ENCODE data around the gene LIPC. TPM values are rescaled to one million over a fixed set of nuclear protein-coding genes. Genes with fewer than 3 reads are reported as not detected.

The LIPC gene
- polyA plus RNA-seq, 2 donors = 0.04 to 0.05 TPM

DNA sequence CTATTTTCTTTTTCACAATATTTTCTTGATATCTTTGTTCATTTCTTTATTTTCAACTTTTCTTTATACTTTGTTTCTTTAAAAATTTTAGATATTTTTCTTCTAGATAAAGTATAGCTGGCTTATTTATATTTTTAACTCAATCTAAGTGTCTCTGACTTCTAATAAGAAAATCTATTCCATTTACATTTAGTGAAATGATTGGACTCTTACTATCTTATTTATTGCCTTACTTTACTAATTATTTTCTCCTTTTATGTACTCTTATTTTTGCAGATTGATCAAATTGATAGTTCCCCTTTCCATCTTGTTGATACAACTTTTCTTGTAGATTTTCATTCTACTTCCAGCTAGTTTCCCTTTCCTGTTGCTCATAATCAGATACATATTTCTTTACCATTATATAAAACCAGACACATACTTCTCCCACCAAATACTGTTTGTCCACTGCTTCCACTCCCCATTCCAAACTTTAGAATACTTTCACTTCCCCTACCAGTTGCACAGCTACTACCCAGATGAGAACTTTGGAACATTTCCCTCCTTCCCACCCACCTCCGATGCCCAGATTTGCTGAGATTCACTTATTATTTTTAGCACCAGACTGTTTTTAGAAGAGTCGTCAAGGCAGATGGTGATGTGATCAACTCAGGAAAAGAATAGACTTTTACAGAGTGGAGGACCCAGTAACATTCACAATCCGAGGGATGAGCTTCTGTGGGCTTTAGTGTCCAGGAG is 151.5 kb downstream of the LIPC start:
- Histone ChIP-seq H3K9me3 (ENCODE audit: control insufficient read depth in 2 of 2, insufficient read depth in 1 of 2, low read depth in 1 of 2, low read length in 1 of 2) (no peaks in the 10 kb centered on the region), H3K27ac (ENCODE audit: low read depth in 2 of 2, low read length in 1 of 2) (no peak overlapping the region), H3K4me1 (ENCODE audit: control insufficient read depth in 2 of 2, insufficient read depth in 2 of 2, low read length in 1 of 2) (no peaks in the 10 kb centered on the region), H3K27me3 (ENCODE audit: control insufficient read depth in 1 of 2, insufficient read depth in 2 of 2, low read length in 2 of 2) (no peaks in the 10 kb centered on the region), H3K36me3 (ENCODE audit: control insufficient read depth in 2 of 2, insufficient read depth in 2 of 2, low read length in 1 of 2) (no peaks in the 10 kb centered on the region), H3K4me3 (ENCODE audit: low read depth in 1 of 2, low read length in 2 of 2) (no peak overlapping the region)
- 82 to 85% methylated on average over 3 of the region's 3 CpGs for WGBS, 2 donors

DNA sequence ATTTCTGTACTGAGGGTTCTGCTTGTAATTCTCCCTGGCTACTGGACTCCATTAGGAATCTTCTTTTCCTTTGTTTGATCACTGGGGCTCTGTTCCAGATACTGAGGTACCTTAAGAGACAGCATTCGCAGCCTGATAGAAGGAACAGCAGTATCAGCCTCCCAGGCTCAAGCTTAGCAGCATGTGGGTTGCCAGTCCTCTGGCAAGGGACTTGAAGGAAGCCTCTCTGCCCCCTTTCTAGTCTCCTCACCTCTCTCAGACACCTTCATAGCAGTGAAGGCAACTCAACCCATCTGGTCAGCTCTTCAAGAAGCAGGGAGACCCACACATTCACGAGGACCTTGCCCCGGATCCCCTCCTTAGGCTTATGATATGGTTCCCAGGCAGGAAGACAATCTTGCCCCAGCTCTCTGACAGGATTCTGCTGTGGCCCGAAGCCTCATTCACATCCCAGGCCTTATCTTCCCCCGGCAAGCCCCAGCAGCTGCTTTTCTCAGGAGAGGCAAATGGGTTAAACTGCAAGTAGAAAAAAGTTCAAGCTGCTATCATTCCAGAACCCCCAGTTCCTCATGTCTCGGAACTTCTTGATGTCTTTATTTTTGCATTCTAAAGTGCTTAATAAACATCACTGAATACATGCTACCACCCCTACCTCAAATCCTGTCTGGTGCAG is 153.1 kb downstream of the LIPC start:
- H3K9me3 ChIP-seq (ENCODE audit: control insufficient read depth in 2 of 2, insufficient read depth in 1 of 2, low read depth in 1 of 2, low read length in 1 of 2) = no peaks in the 10 kb centered on the region
- 67 to 75% methylated on average over 6 of the region's 6 CpGs for WGBS, 2 donors
- no peaks in the 10 kb centered on the region for H3K4me1 ChIP-seq (ENCODE audit: control insufficient read depth in 2 of 2, insufficient read depth in 2 of 2, low read length in 1 of 2)
- H3K4me3 ChIP-seq (ENCODE audit: low read depth in 1 of 2, low read length in 2 of 2) = no peak overlapping the region
- no peaks in the 10 kb centered on the region for H3K36me3 ChIP-seq (ENCODE audit: control insufficient read depth in 2 of 2, insufficient read depth in 2 of 2, low read length in 1 of 2)
- no peaks in the 10 kb centered on the region for H3K27me3 ChIP-seq (ENCODE audit: control insufficient read depth in 1 of 2, insufficient read depth in 2 of 2, low read length in 2 of 2)
- H3K27ac ChIP-seq (ENCODE audit: low read depth in 2 of 2, low read length in 1 of 2) = no peak overlapping the region

DNA sequence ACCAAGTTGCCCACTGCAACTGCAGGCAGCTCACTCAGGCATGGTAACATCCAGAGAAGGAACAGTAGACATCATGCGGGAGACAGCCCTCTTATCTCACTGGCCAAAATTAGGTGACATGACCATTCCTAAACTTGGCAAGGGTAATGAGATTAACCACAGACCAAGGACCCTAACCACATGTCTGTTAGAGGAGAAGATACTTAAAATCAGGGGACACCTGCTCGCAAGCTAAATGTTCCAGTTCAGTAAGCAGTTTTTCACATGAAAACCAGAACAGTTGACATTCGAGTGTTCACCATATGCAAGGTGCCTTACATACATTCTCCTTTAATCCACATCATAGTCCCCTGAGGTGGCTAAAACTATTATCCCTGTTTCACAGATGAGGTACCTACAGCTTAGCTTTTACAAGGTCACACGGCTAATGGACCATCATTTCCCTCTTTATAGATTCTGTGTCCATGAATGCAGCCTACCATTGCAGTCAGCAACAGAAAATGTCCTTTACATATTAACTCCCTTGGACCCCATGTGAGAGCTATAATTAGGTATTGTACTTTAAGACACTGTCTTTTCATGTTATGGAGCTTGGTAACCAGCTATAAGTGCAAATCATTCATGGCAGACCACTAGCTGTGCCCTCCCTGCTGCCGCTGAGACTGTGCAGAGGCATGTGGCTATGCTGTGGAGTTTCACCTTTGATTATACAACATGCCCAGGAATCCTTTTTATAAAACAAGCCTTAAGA is 154.1 kb downstream of the LIPC start:
- Histone ChIP-seq H3K27me3 (ENCODE audit: control insufficient read depth in 1 of 2, insufficient read depth in 2 of 2, low read length in 2 of 2) (no peaks in the 10 kb centered on the region), H3K4me3 (ENCODE audit: low read depth in 1 of 2, low read length in 2 of 2) (no peak overlapping the region), H3K9me3 (ENCODE audit: control insufficient read depth in 2 of 2, insufficient read depth in 1 of 2, low read depth in 1 of 2, low read length in 1 of 2) (no peaks in the 10 kb centered on the region), H3K4me1 (ENCODE audit: control insufficient read depth in 2 of 2, insufficient read depth in 2 of 2, low read length in 1 of 2) (no peaks in the 10 kb centered on the region), H3K36me3 (ENCODE audit: control insufficient read depth in 2 of 2, insufficient read depth in 2 of 2, low read length in 1 of 2) (no peaks in the 10 kb centered on the region), H3K27ac (ENCODE audit: low read depth in 2 of 2, low read length in 1 of 2) (no peak overlapping the region)
- WGBS, 2 donors = 88 to 90% methylated on average over 5 of the region's 5 CpGs

DNA sequence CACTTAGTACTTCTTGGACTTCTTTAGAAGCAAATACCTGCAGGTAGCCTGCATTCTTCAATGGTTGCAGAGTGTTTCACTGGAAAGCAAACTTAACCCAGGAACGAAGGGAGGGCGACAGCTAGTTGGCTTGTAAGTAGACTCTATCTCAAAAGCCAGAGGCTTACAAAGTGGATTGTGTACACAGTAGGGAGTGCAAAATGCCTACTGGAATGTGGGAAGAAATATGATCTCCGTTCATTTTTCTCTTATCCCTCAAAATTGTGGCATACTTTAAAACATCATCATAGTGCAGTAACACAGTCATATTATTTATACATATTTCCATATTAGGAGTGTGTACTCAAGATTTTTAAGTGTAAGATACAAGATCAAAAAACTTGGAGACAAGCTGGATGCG is 155.7 kb downstream of the LIPC start:
- Histone ChIP-seq H3K4me3 (ENCODE audit: low read depth in 1 of 2, low read length in 2 of 2) (no peak overlapping the region), H3K27ac (ENCODE audit: low read depth in 2 of 2, low read length in 1 of 2) (no peak overlapping the region), H3K4me1 (ENCODE audit: control insufficient read depth in 2 of 2, insufficient read depth in 2 of 2, low read length in 1 of 2) (no peaks in the 10 kb centered on the region), H3K36me3 (ENCODE audit: control insufficient read depth in 2 of 2, insufficient read depth in 2 of 2, low read length in 1 of 2) (no peaks in the 10 kb centered on the region), H3K9me3 (ENCODE audit: control insufficient read depth in 2 of 2, insufficient read depth in 1 of 2, low read depth in 1 of 2, low read length in 1 of 2) (no peaks in the 10 kb centered on the region), H3K27me3 (ENCODE audit: control insufficient read depth in 1 of 2, insufficient read depth in 2 of 2, low read length in 2 of 2) (no peaks in the 10 kb centered on the region)
- WGBS, 2 donors = 84 to 88% methylated on average over 4 of the region's 4 CpGs

DNA sequence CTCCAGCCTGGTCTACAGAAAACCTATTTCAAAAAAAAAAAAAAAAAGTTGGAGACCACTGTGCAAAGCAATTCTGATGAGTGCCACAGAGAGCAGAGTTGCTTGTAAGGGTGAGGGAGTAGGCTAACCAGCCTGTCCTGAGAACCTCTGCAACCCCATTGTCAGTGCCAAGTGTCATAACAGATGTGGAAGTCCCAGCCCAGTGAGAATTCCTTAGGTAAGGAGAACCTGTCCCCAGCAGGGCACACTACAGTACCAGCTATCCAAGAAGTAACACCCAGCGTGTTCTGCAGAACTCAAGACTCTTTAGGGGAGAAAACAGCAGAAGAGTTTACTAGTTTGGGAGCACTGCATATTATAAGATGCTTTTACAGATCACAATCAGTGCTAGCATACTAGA is 156.3 kb downstream of the LIPC start:
- Histone ChIP-seq H3K27ac (ENCODE audit: low read depth in 2 of 2, low read length in 1 of 2) (no peak overlapping the region), H3K9me3 (ENCODE audit: control insufficient read depth in 2 of 2, insufficient read depth in 1 of 2, low read depth in 1 of 2, low read length in 1 of 2) (no peaks in the 10 kb centered on the region), H3K4me1 (ENCODE audit: control insufficient read depth in 2 of 2, insufficient read depth in 2 of 2, low read length in 1 of 2) (no peaks in the 10 kb centered on the region), H3K27me3 (ENCODE audit: control insufficient read depth in 1 of 2, insufficient read depth in 2 of 2, low read length in 2 of 2) (no peaks in the 10 kb centered on the region), H3K4me3 (ENCODE audit: low read depth in 1 of 2, low read length in 2 of 2) (no peak overlapping the region), H3K36me3 (ENCODE audit: control insufficient read depth in 2 of 2, insufficient read depth in 2 of 2, low read length in 1 of 2) (no peaks in the 10 kb centered on the region)
- WGBS, 2 donors = 91% methylated on average over 1 of the region's 1 CpG

DNA sequence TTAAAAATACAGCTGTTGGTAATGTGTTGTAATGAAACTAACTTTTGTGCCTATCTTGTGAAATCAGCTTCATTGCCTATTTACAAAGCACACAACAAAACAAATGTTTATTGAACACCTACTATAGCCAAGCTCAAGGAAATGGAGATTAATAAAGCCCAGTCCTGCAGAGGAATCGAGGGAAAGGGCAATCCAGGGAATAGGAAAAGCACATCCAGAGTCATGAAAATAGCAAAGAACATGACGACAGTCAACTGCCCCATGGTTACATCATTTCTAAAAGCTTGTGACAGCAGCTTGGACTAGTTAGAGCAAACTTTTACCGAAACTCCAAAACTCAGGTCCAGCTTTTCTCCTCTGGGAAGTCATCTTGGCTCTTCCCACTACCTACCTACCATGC is 157.3 kb downstream of the LIPC start:
- Histone ChIP-seq H3K4me1 (ENCODE audit: control insufficient read depth in 2 of 2, insufficient read depth in 2 of 2, low read length in 1 of 2) (no peaks in the 10 kb centered on the region), H3K27ac (ENCODE audit: low read depth in 2 of 2, low read length in 1 of 2) (no peak overlapping the region), H3K36me3 (ENCODE audit: control insufficient read depth in 2 of 2, insufficient read depth in 2 of 2, low read length in 1 of 2) (no peaks in the 10 kb centered on the region), H3K9me3 (ENCODE audit: control insufficient read depth in 2 of 2, insufficient read depth in 1 of 2, low read depth in 1 of 2, low read length in 1 of 2) (no peaks in the 10 kb centered on the region), H3K27me3 (ENCODE audit: control insufficient read depth in 1 of 2, insufficient read depth in 2 of 2, low read length in 2 of 2) (no peaks in the 10 kb centered on the region), H3K4me3 (ENCODE audit: low read depth in 1 of 2, low read length in 2 of 2) (no peak overlapping the region)
- WGBS, 2 donors = 88 to 92% methylated on average over 3 of the region's 3 CpGs

DNA sequence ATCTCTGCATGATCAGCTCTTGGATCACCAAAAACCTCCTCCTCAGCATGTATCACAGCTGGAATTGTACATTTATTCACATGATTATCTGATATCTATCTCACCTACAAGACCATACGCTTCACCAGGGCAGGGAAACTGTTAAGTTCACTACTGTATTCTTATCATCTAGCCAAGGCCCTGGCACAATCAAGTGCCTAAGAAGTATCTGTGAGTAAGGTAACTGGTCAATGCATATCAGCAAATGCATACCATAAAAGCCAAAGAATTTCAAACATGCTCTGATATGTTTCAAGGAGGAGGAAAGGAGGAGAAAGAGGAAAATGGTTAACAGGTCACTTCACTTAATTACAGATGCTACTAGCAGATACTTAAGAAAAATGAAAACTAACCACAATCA is 158.4 kb downstream of the LIPC start:
- 77 to 96% methylated on average over 1 of the region's 1 CpG for WGBS, 2 donors
- no peaks in the 10 kb centered on the region for H3K27me3 ChIP-seq (ENCODE audit: control insufficient read depth in 1 of 2, insufficient read depth in 2 of 2, low read length in 2 of 2)

DNA sequence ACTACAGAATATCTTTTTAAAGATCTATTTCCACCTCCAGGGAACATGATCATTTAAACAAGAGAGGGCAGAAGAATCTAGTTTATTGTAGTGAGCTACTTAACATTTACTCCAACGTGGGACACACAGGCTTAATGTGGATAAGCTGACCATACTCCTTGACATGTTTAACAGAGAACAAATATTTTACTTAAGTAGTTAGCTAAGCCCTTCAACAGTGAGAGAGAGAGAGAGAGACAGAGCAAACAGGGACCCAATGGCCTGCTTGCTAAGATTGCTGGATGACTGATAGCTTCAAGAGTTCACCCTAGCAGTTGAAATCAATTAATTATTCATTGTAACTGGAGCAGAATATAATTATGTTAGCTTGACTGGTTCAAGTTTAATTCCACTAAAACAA is 159.1 kb downstream of the LIPC start:
- 41 to 50% methylated on average over 1 of the region's 1 CpG for WGBS, 2 donors
- Histone ChIP-seq H3K27me3 (ENCODE audit: control insufficient read depth in 1 of 2, insufficient read depth in 2 of 2, low read length in 2 of 2) (no peaks in the 10 kb centered on the region), H3K4me3 (ENCODE audit: low read depth in 1 of 2, low read length in 2 of 2) (no peak overlapping the region)

More for the DNA sequence above, 158.4 kb downstream of the LIPC start:
- Histone ChIP-seq H3K27ac (ENCODE audit: low read depth in 2 of 2, low read length in 1 of 2) (no peak overlapping the region), H3K36me3 (ENCODE audit: control insufficient read depth in 2 of 2, insufficient read depth in 2 of 2, low read length in 1 of 2) (no peaks in the 10 kb centered on the region), H3K9me3 (ENCODE audit: control insufficient read depth in 2 of 2, insufficient read depth in 1 of 2, low read depth in 1 of 2, low read length in 1 of 2) (no peaks in the 10 kb centered on the region), H3K4me1 (ENCODE audit: control insufficient read depth in 2 of 2, insufficient read depth in 2 of 2, low read length in 1 of 2) (no peaks in the 10 kb centered on the region), H3K4me3 (ENCODE audit: low read depth in 1 of 2, low read length in 2 of 2) (no peak overlapping the region)

DNA sequence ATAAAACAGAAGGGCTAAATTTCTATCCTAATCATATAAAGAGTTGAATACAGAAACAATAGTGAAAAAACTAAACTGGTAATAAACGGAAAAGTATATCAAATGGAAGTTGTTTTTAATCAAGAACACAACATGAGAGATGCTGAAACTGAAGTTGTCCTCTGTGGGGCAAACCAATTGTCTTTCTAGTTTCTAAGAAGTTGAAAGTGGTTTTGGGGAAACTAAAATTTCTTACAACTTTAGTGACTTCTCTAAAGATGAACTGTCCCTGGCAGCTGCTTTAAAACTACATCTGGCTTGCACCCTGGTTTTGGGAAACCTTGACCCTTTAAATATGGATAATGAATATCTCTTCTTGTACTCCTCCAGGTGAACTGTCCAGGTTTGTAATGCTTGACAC is 162.1 kb downstream of the LIPC start:
- Histone ChIP-seq H3K27me3 (ENCODE audit: control insufficient read depth in 1 of 2, insufficient read depth in 2 of 2, low read length in 2 of 2) (no peaks in the 10 kb centered on the region), H3K27ac (ENCODE audit: low read depth in 2 of 2, low read length in 1 of 2) (no peak overlapping the region), H3K36me3 (ENCODE audit: control insufficient read depth in 2 of 2, insufficient read depth in 2 of 2, low read length in 1 of 2) (peaks cover 3% of the 10 kb centered on the region in 2 donors), H3K4me3 (ENCODE audit: low read depth in 1 of 2, low read length in 2 of 2) (no peak overlapping the region), H3K4me1 (ENCODE audit: control insufficient read depth in 2 of 2, insufficient read depth in 2 of 2, low read length in 1 of 2) (no peaks in the 10 kb centered on the region), H3K9me3 (ENCODE audit: control insufficient read depth in 2 of 2, insufficient read depth in 1 of 2, low read depth in 1 of 2, low read length in 1 of 2) (no peaks in the 10 kb centered on the region)
- 56 to 78% methylated on average over 1 of the region's 1 CpG for WGBS, 2 donors

More for the DNA sequence above, 159.1 kb downstream of the LIPC start:
- Histone ChIP-seq H3K36me3 (ENCODE audit: control insufficient read depth in 2 of 2, insufficient read depth in 2 of 2, low read length in 1 of 2) (no peaks in the 10 kb centered on the region), H3K4me1 (ENCODE audit: control insufficient read depth in 2 of 2, insufficient read depth in 2 of 2, low read length in 1 of 2) (no peaks in the 10 kb centered on the region), H3K27ac (ENCODE audit: low read depth in 2 of 2, low read length in 1 of 2) (no peak overlapping the region), H3K9me3 (ENCODE audit: control insufficient read depth in 2 of 2, insufficient read depth in 1 of 2, low read depth in 1 of 2, low read length in 1 of 2) (no peaks in the 10 kb centered on the region)
